Transverse colon (tissue), 4 donors: ENCODE data around the gene CDH13. TPM values are rescaled to one million over a fixed set of nuclear protein-coding genes. Genes with fewer than 3 reads are reported as not detected.
"Not testable (repeated sequence)": the region's sequence is repeated elsewhere in the genome, so short reads cannot be mapped to it uniquely, and the experiment has no call there.

Source experiments
- DNase-seq: peaks from one replicate; pipeline ENCODE4 v3.0.0-alpha.2; 2019
- H3K27ac ChIP-seq, 4 donors: fragments of 200-600 bp; sonication (generic); 2 replicates each; pipeline ENCODE4 v1.5.1; 2016 to 2018; ENCODE audit warnings: inconsistent platforms in 4 of 4
- H3K27me3 ChIP-seq: fragments of 200-600 bp; sonication (generic); 2 replicates; pipeline ENCODE4 v1.5.1; 2017; ENCODE audit warnings: inconsistent platforms
- H3K36me3 ChIP-seq, 4 donors: fragments of 200-600 bp; sonication (generic); 2 replicates each; pipeline ENCODE4 v1.5.1; 2017 to 2019; ENCODE audit warnings: inconsistent platforms in 4 of 4
- H3K4me1 ChIP-seq, 4 donors: fragments of 200-600 bp; sonication (generic); 2 replicates each; pipeline ENCODE4 v1.5.1; 2017 to 2020; ENCODE audit warnings: inconsistent platforms in 4 of 4
- H3K4me3 ChIP-seq, 4 donors: fragments of 200-600 bp; sonication (generic); 1 replicate in 1 of 4; 2 replicates in 3 of 4; pipeline versions ENCODE4 v1.5.1 to v1.6.1; 2017 to 2019; ENCODE audit warnings: inconsistent platforms in 4 of 4
- H3K9me3 ChIP-seq, 2 donors: fragments of 200-600 bp; sonication (generic); 2 replicates each; pipeline ENCODE4 v1.5.1; 2017 to 2019; ENCODE audit warnings: inconsistent platforms in 2 of 2
- CTCF ChIP-seq, 5 experiments: fragments of 200-600 bp in 3 of 5; fragments of 450-650 bp in 2 of 5; sonication (generic) in 3 of 5; IDR thresholded peaks; 1 replicate in 2 of 5; 2 replicates in 3 of 5; pipeline ENCODE4 v1.5.1; 2016 to 2017; ENCODE audit warnings: antibody characterized with exemption in 5 of 5, inconsistent platforms in 3 of 5, mild to moderate bottlenecking in 2 of 5, moderate library complexity in 1 of 5
- EP300 ChIP-seq: sonication (generic); formaldehyde crosslinking; IDR thresholded peaks from one replicate; pipeline ENCODE4 v1.6.1; 2017; ENCODE audit warnings: antibody characterized with exemption, low read depth
- POLR2A ChIP-seq: fragments of 450-650 bp; IDR thresholded peaks from one replicate; pipeline ENCODE4 v1.6.1; 2016; ENCODE audit warnings: antibody characterized with exemption, mild to moderate bottlenecking, moderate library complexity
- POLR2AphosphoS5 ChIP-seq, 3 donors: sonication (generic); formaldehyde crosslinking; IDR thresholded peaks; one replicate each; pipeline ENCODE4 v1.6.1; 2016; ENCODE audit warnings: antibody characterized with exemption in 3 of 3
- WGBS, 2 donors: methylation state at CpG; one replicate each; pipeline ENCODE4 v1.1.5; 2018; ENCODE audit warnings: low coverage in 1 of 2; 5-methylcytosine and 5-hydroxymethylcytosine counted together
- in situ Hi-C, 4 donors: fragments of 200-750 bp; cut with MboI; loops; one replicate each; pipeline versions ENCODE4 v1.15.0 to v1.15.1; 2017; ENCODE audit warnings: low sequenced_read_pairs in 3 of 4, low pct_ligation_motif_present in 1 of 4, low pct_unique_long_range_greater_than_20kb in 1 of 4
- intact Hi-C: fragments of 100-400 bp; cut with DNase I; formaldehyde crosslinking; loops from one replicate; pipeline ENCODE4 v1.15.1; 2023; ENCODE audit warnings: low total_unique reads
- total RNA-seq, 4 donors: library from RNA; depleted of rRNA; stranded (reverse); fragments of >200 nt; gene quantifications; one replicate each; pipeline ENCODE4 v1.1.0, GENCODE V29; 2016

CDH13 gene
- total RNA-seq, 4 donors from 2014 or later, result 3.8 to 28.1 (median 5.8) TPM

DNA sequence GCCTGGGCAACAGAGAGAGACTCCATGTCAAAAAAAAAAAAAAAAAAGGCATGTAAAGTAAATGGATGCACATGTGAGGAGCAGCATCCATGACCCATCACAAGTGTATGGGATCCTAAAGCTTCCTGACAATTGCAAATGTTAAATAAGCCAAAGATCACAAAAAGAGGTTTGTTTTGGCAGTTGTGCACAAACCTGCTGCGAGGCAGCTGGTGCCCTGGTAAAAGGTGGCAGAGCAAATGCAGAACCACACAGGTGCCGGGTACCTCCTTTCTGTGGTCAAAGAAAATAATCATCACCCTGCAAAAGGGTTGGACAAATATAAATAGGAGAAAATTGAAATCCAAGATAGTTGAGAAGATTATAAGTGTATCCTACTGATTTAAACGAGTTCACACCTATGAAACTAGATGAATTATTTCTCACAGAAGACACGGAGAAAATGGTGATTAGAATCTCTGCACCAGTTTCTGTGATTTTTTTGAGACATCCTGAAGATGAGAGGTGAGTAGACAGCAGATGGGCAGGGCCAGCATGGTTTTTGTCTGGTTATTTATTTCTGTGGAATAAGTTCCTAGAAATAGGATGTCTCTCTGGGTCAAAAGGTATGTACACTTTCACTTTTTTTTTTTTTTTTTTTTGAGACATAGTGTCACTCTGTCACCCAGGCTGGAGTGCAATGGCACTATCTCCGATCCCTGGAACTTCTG lies 291.3 kb downstream of the CDH13 start:
- no peaks in the 10 kb centered on the region for H3K27me3 ChIP-seq
- 70 to 76% methylated on average over 4 to 5 of the region's 5 CpGs for WGBS, 2 donors
- H3K27ac ChIP-seq, result no peak overlapping the region
- in situ Hi-C loops (no loop called here), intact Hi-C loops (no loop called here)
- no peaks in the 10 kb centered on the region for H3K9me3 ChIP-seq
- DNase-seq, result no peak
- no peaks in the 10 kb centered on the region for H3K4me1 ChIP-seq
- no peak overlapping the region for H3K4me3 ChIP-seq
- TF ChIP-seq POLR2A (no peak), CTCF (IDR thresholded peaks at IDR 0.05) (no peak), POLR2AphosphoS5 (IDR thresholded peaks at IDR 0.05) (no peak), EP300 (no peak)
- no peaks in the 10 kb centered on the region for H3K36me3 ChIP-seq

GRCh38 chr16:82924075-82924854 lies 297.5 kb downstream of the CDH13 start:
- in situ Hi-C loops (no loop called here), intact Hi-C loops (no loop called here)
- peak; percentile 9 for DNase-seq
- H3K27ac ChIP-seq, result no peak overlapping the region
- no peaks in the 10 kb centered on the region for H3K9me3 ChIP-seq
- no peak overlapping the region for H3K4me3 ChIP-seq
- no peaks in the 10 kb centered on the region for H3K36me3 ChIP-seq
- no peaks in the 10 kb centered on the region for H3K27me3 ChIP-seq
- TF ChIP-seq EP300, result no peak
- H3K4me1 ChIP-seq, result no peaks in the 10 kb centered on the region
- 55 to 69% methylated on average over 8 to 10 of the region's 10 CpGs for WGBS, 2 donors

- intact Hi-C loops, result no loop called here
- no peaks in the 10 kb centered on the region for H3K9me3 ChIP-seq
- H3K4me1 ChIP-seq, result no peaks in the 10 kb centered on the region
- TF ChIP-seq POLR2AphosphoS5 (IDR thresholded peaks at IDR 0.05) (no peak), CTCF (IDR thresholded peaks at IDR 0.05) (no peak), EP300 (no peak), POLR2A (no peak)
- WGBS, 2 donors, result 73 to 81% methylated on average over 2 of the region's 2 CpGs
- no peaks in the 10 kb centered on the region for H3K36me3 ChIP-seq
- H3K27ac ChIP-seq, result no peak overlapping the region
- H3K27me3 ChIP-seq, result no peaks in the 10 kb centered on the region
- H3K4me3 ChIP-seq, result no peak overlapping the region
- in situ Hi-C loops, result no loop called here
- DNase-seq, result no peak
These were observed 299.7 kb downstream of the CDH13 start for GRCh38 chr16:82926500-82926899.

DNA sequence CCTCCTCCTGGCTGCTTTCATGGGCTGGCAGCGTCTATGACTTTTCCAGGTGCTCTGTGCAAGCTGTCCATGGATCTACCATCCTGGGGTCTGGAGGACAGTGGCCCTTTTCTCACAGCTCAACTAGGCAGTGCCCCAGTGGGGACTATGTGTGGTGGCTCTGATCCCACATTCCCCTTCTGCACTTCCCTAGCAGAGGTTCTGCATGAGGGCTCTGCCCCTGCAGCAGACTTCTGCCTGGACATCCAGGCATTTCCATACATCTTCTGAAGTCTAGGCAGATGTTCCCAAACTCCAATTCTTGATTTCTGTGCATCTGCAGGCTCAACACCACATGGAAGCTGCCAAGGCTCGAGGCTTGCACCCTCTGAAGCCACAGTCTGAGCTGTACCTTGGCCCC lies 307.2 kb downstream of the CDH13 start:
- H3K9me3 ChIP-seq, H3K27me3 ChIP-seq, H3K36me3 ChIP-seq, H3K4me1 ChIP-seq, DNase-seq, H3K27ac ChIP-seq, in situ Hi-C loops, H3K4me3 ChIP-seq: not testable (repeated sequence)
- intact Hi-C loops, result loop anchor here (10.0 kb wide), 1 partner anchor 1459 kb away; no protein-coding TSS in a partner anchor
- 57 to 60% methylated on average over 1 to 2 of the region's 2 CpGs for WGBS, 2 donors

DNA sequence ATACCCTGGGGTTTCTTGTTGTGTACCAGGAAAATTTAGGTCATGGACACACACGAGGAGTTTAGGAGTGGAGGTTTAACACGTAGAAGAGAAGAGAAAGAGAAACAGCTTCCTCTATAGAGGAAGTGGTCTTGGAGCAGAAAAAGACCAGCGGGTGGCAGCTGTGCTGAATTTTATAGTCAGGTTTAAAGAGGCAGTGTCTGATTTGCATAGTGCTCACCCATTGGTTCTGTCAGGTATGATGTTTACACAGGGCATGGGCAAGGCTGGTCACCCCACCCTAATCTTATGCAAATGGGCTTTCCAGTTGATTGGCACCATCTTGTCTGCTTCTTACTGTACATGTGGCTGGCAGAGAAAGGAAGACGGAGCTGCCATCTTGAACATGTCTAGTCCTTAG lies 309.0 kb downstream of the CDH13 start:
- Histone ChIP-seq H3K27ac (no peak overlapping the region), H3K4me1 (no peaks in the 10 kb centered on the region), H3K4me3 (no peak overlapping the region), H3K27me3 (no peaks in the 10 kb centered on the region), H3K9me3 (no peaks in the 10 kb centered on the region), H3K36me3 (no peaks in the 10 kb centered on the region)
- in situ Hi-C loops (no loop called here), intact Hi-C loops (loop anchor here (10.0 kb wide), 1 partner anchor 1461 kb away; no protein-coding TSS in a partner anchor)
- DNase-seq, result no peak
- WGBS, 2 donors, result 55 to 65% methylated on average over 3 to 4 of the region's 4 CpGs
- no peak for TF ChIP-seq CTCF (IDR thresholded peaks at IDR 0.05)
- TF ChIP-seq POLR2AphosphoS5 (IDR thresholded peaks at IDR 0.05), result no peak
- TF ChIP-seq EP300, result no peak
- TF ChIP-seq POLR2A, result no peak
